Retinal pigment epithelial cell (primary cell): ENCODE measurements around the gene CEMIP2.

Experiments used
- DNase-seq: peaks from one replicate; pipeline ENCODE4 v3.0.0-alpha.2; 2010; ENCODE audit warnings: low read depth
- H3K4me3 ChIP-seq: 2 replicates; pipeline ENCODE4 v1.5.1; 2011; ENCODE audit warnings: mild to moderate bottlenecking, low read length, control low read depth, moderate library complexity
- TF ChIP-seq, protein P1 (sequence below): conservative IDR thresholded peaks from 2 replicates; pipeline ENCODE4 v1.5.1; 2011; ENCODE audit warnings: low read depth, low read length, control low read depth, inconsistent platforms

Gene CEMIP2

GRCh38 chr9:71690063-71690688 is 78.1 kb downstream of the CEMIP2 start:
- DNase-seq = no peak
- no peak overlapping the region for H3K4me3 ChIP-seq
- TF ChIP-seq, protein P1, sequence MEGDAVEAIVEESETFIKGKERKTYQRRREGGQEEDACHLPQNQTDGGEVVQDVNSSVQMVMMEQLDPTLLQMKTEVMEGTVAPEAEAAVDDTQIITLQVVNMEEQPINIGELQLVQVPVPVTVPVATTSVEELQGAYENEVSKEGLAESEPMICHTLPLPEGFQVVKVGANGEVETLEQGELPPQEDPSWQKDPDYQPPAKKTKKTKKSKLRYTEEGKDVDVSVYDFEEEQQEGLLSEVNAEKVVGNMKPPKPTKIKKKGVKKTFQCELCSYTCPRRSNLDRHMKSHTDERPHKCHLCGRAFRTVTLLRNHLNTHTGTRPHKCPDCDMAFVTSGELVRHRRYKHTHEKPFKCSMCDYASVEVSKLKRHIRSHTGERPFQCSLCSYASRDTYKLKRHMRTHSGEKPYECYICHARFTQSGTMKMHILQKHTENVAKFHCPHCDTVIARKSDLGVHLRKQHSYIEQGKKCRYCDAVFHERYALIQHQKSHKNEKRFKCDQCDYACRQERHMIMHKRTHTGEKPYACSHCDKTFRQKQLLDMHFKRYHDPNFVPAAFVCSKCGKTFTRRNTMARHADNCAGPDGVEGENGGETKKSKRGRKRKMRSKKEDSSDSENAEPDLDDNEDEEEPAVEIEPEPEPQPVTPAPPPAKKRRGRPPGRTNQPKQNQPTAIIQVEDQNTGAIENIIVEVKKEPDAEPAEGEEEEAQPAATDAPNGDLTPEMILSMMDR = no peak

- no peak for DNase-seq
- no peak overlapping the region for H3K4me3 ChIP-seq
- TF ChIP-seq, protein P1 = no peak
These were observed 80.6 kb downstream of the CEMIP2 start for GRCh38 chr9:71687676-71688075.

GRCh38 chr9:71685988-71686387 is 82.3 kb downstream of the CEMIP2 start:
- DNase-seq = no peak
- TF ChIP-seq, protein P1 = no peak
- no peak overlapping the region for H3K4me3 ChIP-seq

DNA sequence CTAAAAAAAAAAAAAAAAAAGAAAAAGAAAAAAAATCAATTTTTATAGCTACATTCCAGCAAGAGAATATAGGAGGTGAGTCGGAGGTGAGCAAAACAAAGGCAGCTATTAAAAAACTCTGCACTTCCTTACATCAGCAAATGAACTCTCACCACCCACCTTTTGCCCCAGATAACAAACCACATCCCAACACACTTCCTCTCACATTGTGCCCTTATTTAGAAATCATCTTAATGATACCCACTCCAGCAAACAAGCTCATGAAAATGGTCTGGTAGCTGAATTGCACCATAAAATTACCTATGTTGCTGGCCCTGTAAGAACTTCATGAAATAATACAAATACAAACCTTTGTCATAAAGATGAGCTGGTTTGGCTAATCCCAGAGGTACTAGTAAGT is 82.9 kb downstream of the CEMIP2 start:
- no peak overlapping the region for H3K4me3 ChIP-seq
- TF ChIP-seq, protein P1 = no peak
- no peak for DNase-seq

- TF ChIP-seq, protein P1 = no peak
- H3K4me3 ChIP-seq = no peak overlapping the region
- DNase-seq = no peak
These were observed 83.7 kb downstream of the CEMIP2 start for GRCh38 chr9:71684566-71684965.

- TF ChIP-seq, protein P1 = peak; percentile 72
- no peak overlapping the region for H3K4me3 ChIP-seq
- DNase-seq = peak; percentile 82
These were observed 84.6 kb downstream of the CEMIP2 start for GRCh38 chr9:71683598-71684235.

- no peak for DNase-seq
- no peak overlapping the region for H3K4me3 ChIP-seq
- TF ChIP-seq, protein P1 = no peak
These were observed 86.5 kb downstream of the CEMIP2 start for GRCh38 chr9:71681708-71682272.
